ENCODE measurements around the gene CALR3. TPM values are rescaled to one million over a fixed set of nuclear protein-coding genes. Genes with fewer than 3 reads are reported as not detected.
"Not testable (repeated sequence)": the region's sequence is repeated elsewhere in the genome, so short reads cannot be mapped to it uniquely, and the experiment has no call there.

The CALR3 gene
- total and polyA plus RNA-seq, 2 experiments from 2014 or later = not detected

DNA sequence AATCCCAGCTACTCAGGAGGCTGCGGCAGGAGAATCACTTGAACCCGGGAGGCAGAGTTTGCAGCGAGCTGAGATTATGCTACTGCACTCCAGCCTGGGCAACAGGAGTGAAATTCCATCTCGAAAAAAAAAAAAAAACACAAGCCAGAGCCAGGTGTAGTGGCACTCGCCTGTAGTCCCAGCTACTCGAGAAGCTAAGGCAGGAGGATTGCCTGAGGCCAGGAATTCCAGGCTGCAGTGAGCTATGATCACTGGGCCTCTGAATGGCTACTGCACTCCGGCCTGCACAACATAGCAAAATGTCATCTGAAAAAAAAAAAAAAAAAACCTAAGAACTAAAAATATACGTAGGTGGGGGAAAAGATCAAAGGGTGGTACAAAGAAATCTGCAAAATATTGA is 43.6 kb downstream of the CALR3 start:
- 67% methylated on average over 8 of the region's 8 CpGs for WGBS (ENCODE audit: low lambda C conversion rate, missing lambda C conversion rate)
- Histone ChIP-seq H3K36me3 (replicated peaks; ENCODE audit: insufficient read depth, low read depth) (no peaks in the 10 kb centered on the region), H3K4me1 (ENCODE audit: insufficient read depth) (peaks cover 18% of the 10 kb centered on the region), H2AFZ (no peak overlapping the region), H3K4me3 (no peak overlapping the region), H3K9me3 (ENCODE audit: low read depth) (no peaks in the 10 kb centered on the region), H3K9me2 (replicated peaks; ENCODE audit: insufficient read depth) (no peaks in the 10 kb centered on the region), H3K27ac (no peak overlapping the region), H3K27me3 (no peaks in the 10 kb centered on the region), H4K20me1 (ENCODE audit: insufficient read depth, poor library complexity, severe bottlenecking) (peaks cover 34% of the 10 kb centered on the region), H3K4me2 (no peak overlapping the region), H3K79me2 (peaks cover 100% of the 10 kb centered on the region)
- DNase-seq (ENCODE audit: low spot score) = no peak
- TF ChIP-seq EZH2 (IDR thresholded peaks at IDR 0.05; ENCODE audit: borderline replicate concordance) = no peak
- TF ChIP-seq, protein P1, sequence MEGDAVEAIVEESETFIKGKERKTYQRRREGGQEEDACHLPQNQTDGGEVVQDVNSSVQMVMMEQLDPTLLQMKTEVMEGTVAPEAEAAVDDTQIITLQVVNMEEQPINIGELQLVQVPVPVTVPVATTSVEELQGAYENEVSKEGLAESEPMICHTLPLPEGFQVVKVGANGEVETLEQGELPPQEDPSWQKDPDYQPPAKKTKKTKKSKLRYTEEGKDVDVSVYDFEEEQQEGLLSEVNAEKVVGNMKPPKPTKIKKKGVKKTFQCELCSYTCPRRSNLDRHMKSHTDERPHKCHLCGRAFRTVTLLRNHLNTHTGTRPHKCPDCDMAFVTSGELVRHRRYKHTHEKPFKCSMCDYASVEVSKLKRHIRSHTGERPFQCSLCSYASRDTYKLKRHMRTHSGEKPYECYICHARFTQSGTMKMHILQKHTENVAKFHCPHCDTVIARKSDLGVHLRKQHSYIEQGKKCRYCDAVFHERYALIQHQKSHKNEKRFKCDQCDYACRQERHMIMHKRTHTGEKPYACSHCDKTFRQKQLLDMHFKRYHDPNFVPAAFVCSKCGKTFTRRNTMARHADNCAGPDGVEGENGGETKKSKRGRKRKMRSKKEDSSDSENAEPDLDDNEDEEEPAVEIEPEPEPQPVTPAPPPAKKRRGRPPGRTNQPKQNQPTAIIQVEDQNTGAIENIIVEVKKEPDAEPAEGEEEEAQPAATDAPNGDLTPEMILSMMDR (IDR thresholded peaks at IDR 0.05; ENCODE audit: poor library complexity) = no peak
- TF ChIP-seq EZH2phosphoT487 (IDR thresholded peaks at IDR 0.05; ENCODE audit: low read depth, severe bottlenecking, unreplicated experiment) = no peak

GRCh38 chr19:16449330-16449961 is 46.5 kb downstream of the CALR3 start:
- Histone ChIP-seq H3K4me3 (no peak overlapping the region), H3K27me3 (no peaks in the 10 kb centered on the region), H3K4me1 (ENCODE audit: insufficient read depth) (peaks cover 32% of the 10 kb centered on the region), H3K4me2 (no peak overlapping the region), H3K27ac (no peak overlapping the region), H2AFZ (no peak overlapping the region), H3K36me3 (replicated peaks; ENCODE audit: insufficient read depth, low read depth) (no peaks in the 10 kb centered on the region), H3K9me2 (replicated peaks; ENCODE audit: insufficient read depth) (no peaks in the 10 kb centered on the region), H3K9me3 (ENCODE audit: low read depth) (no peaks in the 10 kb centered on the region), H3K79me2 (peaks cover 94% of the 10 kb centered on the region), H4K20me1 (ENCODE audit: insufficient read depth, poor library complexity, severe bottlenecking) (peaks cover 12% of the 10 kb centered on the region)
- no peak for DNase-seq (ENCODE audit: low spot score)
- WGBS (ENCODE audit: low lambda C conversion rate, missing lambda C conversion rate) = 97% methylated on average over 6 of the region's 6 CpGs
- TF ChIP-seq, protein P1 (IDR thresholded peaks at IDR 0.05; ENCODE audit: poor library complexity) = no peak

GRCh38 chr19:16448872-16449271 is 47.1 kb downstream of the CALR3 start:
- H4K20me1 ChIP-seq (ENCODE audit: insufficient read depth, poor library complexity, severe bottlenecking); H3K27me3 ChIP-seq; H3K9me3 ChIP-seq (ENCODE audit: low read depth); H3K27ac ChIP-seq; H3K9me2 ChIP-seq (replicated peaks; ENCODE audit: insufficient read depth); H2AFZ ChIP-seq; H3K4me3 ChIP-seq; H3K4me2 ChIP-seq; H3K36me3 ChIP-seq (replicated peaks; ENCODE audit: insufficient read depth, low read depth); DNase-seq (ENCODE audit: low spot score): not testable (repeated sequence)
- Histone ChIP-seq H3K4me1 (ENCODE audit: insufficient read depth) (peaks cover 28% of the 10 kb centered on the region), H3K79me2 (peaks cover 94% of the 10 kb centered on the region)
- WGBS (ENCODE audit: low lambda C conversion rate, missing lambda C conversion rate) = 97% methylated on average over 3 of the region's 3 CpGs

DNA sequence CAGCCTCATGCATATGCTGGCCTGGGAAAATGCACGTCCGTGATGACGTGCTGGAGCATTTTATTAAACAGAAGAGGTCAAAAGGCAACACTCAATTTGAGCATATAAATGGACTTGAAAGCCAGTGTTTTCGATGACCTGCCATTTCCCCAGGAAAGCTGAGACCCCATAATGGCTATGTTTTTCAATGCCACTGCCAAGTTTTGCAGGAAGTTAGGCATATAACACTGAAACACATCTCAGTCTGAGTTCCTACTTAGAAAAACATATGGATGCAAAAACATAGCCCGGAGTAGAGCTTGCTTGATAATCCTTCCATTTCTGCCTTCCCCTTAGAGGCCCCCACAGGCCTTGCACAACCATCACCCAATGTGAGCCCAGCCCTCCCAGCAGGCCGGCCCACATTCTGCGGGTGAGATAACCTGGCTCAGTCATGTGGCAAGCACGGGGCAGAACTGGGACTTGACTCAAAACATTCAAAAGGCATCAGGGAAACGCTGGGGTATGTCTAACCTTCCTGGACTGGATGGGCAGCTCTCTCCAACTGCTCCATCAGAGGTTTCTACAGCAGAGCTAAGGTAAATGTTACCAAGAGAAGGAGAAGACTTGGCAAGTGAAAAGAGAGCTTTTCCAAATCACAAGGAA is 49.1 kb downstream of the CALR3 start:
- Histone ChIP-seq H3K36me3 (replicated peaks; ENCODE audit: insufficient read depth, low read depth) (no peaks in the 10 kb centered on the region), H2AFZ (no peak overlapping the region), H3K27me3 (no peaks in the 10 kb centered on the region), H3K27ac (peak overlapping the region; percentile 87), H3K4me1 (ENCODE audit: insufficient read depth) (peaks cover 40% of the 10 kb centered on the region), H3K9me3 (ENCODE audit: low read depth) (no peaks in the 10 kb centered on the region), H4K20me1 (ENCODE audit: insufficient read depth, poor library complexity, severe bottlenecking) (peaks cover 13% of the 10 kb centered on the region), H3K4me3 (no peak overlapping the region), H3K79me2 (peaks cover 89% of the 10 kb centered on the region), H3K9me2 (replicated peaks; ENCODE audit: insufficient read depth) (no peaks in the 10 kb centered on the region), H3K4me2 (peak overlapping the region; percentile 66)
- 33% methylated on average over 9 of the region's 9 CpGs for WGBS (ENCODE audit: low lambda C conversion rate, missing lambda C conversion rate)
- TF ChIP-seq EZH2 (IDR thresholded peaks at IDR 0.05; ENCODE audit: borderline replicate concordance) = no peak
- TF ChIP-seq, protein P1 (IDR thresholded peaks at IDR 0.05; ENCODE audit: poor library complexity) = no peak
- TF ChIP-seq EZH2phosphoT487 (IDR thresholded peaks at IDR 0.05; ENCODE audit: low read depth, severe bottlenecking, unreplicated experiment) = no peak
- DNase-seq (ENCODE audit: low spot score) = peak; percentile 91
